HG03565 (cell line): ENCODE data around the gene GPS1.

Experiments
- ATAC-seq: cut with Tn5 transposase; IDR thresholded peaks from one replicate; pipeline ENCODE4 v1.9.1; 2021; ENCODE audit warnings: mild to moderate bottlenecking, moderate library complexity; ENCODE audit not compliant: unreplicated experiment

Gene GPS1

DNA sequence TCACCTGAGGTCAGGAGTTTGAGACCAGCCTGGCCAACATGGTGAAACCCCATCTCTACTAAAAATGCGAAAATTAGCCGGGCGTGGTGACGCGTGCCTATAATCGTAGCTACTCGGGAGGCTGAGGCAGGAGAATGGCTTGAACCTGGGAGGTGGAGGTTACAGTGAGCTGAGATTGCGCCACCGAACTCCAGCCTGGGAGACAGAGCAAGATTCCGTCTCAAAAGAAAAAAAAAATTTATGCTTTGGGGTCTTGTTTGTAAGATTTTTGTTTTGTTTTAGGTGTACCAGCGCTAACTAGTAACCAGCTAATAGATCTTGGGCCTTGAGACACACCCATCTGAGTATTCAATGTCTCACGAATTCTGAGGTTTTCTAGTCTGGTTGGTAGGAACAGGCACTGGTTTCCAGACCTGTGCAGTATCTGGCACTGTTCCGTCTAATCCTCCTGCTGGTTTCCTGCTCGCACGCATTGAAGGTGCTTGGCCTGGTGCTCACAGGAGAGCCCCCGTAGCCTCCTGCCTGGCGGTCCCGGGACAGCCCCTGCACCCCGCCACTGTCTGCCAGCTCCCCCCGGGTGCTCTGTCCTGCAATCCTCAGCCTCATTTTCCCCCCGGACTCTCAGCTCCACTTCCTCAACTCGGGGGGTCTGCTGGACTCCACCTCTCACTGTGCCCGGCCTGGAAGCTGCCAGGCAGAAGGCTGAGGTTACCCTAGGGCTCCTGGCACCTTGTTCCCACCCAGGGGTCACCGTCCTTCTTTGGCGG is 24.5 kb downstream of the GPS1 start:
- no peak for ATAC-seq

DNA sequence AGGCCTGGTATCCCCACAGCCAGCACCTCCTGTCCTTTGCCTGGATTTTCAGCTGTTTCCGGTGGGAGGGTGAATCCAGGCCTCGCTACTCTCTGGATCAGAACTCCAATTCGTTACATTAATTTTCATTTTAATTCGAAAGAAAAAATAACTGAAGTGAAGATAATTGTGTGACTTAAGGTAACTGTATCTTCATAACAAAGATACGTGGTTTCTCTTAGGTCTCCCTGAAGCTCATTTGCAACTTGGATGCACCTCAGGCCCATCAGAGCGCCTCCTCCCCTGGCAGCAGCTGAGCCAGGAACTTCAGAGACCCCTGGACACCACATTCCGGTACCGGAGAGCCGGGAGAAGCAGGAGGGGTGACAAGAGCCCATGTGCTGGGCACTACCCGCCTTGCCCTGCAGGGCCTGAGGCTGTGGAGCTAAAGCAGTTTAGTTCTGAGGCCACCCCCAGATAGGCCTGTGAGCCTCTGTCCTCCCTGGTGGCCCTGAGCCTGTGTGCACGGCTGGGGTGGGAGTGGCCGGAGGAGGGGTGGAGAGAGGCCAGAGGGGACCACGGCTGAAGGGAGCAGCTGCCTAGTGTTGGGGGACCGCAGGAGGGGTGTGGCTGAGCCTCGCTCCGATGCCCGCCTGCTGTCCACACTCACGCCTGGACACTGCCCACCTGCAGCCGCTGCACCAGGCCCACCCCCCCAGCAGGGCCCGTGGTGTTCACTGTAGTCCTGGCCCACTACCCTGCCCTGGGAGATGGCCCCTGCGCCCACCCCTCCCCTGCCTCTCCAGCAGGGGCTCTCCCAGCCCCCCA is 25.3 kb downstream of the GPS1 start:
- ATAC-seq = no peak

DNA sequence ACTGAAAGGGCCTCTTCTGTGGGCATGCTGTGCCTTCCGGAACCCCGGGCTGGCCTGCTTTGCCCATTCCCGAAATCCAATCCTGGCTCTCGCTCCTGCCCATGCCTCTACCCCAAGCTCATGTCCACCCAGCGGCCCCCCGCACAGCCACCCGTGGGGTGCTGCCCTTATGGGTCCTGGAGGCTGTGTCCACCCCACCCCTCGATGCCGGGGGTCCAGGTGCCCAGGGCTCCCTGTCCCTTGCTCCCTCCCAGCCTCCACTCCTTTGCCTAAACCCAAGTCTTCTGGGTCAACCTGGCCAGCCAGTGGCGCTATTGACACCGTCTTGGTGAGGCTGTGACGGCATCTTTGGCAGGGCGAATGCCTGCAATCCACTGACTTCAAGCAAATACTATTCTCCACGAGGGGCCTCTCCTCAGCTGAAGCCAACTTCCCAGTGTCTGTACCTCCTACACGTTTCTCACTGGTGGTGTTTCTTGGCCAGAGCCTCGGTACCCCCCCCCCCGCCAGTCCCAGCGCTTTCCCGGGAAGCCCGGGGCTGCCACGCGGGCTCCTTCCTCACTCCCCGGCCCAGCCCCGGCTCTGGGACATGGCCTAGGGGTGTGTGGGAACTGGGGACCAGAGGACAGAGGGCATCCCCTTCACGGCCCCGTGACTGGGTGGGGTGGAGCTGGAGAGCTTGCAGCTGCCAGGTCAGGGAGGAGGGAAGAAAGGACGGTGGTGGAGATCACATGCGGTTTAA is 26.1 kb downstream of the GPS1 start:
- no peak for ATAC-seq

DNA sequence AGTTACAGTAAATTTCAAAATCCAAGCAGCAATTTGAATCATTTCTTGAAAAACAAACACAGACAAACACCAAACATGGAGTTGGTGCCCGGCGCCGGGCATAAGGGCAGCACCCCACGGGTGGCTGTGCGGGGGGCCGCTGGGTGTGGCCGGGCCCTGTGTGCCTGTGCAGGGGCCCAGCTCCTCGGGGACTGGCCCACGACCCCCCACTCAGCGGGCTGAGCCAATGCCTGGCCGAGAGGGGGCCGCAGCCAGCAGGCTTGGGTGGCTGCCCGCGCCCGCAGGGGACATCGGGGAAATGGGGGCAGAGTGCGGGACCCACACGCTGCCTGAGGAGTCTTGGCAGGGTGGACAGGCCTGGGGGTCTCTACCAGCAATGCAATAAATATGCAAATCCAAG is 26.7 kb downstream of the GPS1 start:
- ATAC-seq = no peak

DNA sequence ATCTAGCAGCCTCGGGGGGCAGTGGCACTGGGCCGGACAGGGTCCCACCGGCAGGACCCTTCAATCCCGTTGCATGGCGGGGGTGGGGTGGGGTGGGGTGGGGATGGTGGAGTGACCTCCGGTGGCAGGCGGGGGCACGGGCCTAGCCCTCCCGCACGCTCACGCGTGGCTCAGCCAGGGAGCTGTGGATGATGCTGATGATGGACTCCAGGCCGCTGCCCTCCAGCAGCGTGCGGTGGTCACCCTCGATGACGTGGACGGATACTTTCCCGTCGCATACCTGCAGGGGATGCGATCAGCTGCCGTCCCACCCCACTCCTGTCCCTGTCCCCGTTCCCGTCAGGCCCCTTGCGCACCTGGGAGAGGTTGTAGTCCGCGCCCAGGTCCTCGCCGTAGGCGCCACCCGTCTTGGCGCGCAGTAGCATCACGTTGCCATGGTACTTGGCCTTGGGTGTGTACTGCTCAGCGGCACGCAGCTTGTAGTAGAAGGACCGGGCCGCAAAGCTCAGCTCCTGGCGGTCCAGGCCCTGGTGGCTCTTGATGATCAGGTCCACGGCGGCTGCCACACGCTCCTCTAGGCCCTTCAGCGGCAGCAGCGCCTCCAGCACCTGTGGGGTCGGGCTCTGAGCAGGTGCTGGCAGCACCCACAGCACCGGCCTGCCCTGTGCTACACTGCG is 27.4 kb downstream of the GPS1 start:
- ATAC-seq = no peak

DNA sequence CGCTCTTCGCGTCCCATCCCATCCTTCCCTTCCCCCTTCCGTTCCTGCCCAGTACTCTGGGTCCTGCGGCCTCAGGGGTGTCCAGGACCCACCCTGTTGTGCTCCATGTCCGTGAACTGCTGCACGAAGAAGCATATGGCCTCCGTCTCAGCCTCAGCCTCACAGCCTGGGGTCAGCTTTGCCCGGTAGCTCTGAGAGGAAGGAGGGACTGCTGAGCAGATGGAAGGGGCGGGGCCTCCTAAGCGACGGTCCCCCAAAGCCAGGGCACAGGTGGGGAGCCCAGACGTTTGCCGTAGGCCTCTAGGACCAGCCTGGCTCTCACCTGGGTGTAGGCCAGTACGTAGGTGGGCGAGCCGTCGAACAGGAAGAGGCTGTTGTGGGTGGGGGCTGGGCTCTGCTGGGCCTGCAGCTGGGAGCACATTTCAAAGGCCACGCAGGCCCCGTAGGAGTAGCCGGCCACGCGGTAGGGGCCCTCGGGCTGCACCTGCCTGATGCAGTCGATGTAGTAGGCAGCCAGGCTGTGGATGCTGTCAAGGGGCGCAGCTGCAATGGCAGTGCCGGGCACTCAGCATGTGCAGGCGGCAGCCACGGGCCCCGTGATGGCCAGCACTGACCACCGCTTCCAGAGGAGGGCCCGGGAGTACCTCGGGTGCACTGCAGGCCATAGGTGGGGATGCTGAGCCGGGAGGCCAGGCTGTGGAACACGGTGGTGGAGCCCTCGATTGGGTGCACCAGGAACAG is 28.5 kb downstream of the GPS1 start:
- no peak for ATAC-seq

DNA sequence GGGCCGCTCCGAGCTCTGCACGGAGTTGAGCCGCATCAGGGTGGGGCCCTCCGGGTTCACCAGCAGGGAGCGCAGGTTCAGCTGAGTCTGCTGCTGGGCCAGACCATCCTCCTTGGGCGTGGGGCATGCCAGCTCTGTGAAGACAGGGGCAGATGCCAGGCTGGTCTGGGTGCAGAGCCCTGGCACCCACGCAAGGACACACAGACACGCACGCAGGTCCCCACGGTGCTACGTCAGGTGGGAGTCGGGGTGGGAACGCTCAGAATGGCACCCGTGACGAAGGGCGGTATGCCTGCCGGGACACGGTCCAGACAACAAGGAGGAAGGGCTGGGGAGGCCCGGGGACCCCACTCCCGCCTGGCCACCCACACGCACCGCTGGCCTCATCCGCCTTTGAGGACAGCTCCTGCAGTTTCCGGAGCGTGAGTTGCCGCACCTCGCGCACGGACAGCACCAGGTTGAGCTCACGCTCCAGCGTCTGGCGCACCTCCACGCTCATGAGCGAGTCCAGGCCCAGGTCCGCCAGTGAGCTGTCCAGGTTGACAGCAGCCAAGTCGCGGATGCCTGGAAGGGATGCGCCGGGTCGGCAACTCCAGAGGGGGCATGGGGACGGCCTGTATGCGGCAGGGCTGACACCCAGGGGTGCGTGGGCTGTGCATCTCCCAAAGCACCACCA is 29.2 kb downstream of the GPS1 start:
- ATAC-seq = no peak

DNA sequence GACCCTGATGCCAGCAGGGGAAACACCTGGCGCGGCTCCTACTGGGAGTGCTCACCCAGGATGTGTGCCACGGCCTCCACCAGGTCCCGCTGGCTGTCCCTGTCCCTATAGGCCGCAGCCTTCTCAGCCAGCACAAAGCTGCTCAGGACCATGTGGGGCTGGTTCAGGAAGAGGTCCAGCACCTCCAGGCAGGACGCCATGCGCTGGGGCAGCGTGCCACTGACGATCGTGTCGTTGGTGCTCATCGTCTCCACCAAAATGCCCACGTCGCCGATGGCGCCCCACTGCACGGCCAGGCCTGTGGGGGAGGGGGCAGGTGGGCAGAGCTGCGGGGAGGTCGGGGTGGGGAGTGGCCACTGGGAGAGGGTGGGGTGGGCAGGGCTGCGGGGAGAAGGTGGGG is 29.8 kb downstream of the GPS1 start:
- ATAC-seq = no peak

DNA sequence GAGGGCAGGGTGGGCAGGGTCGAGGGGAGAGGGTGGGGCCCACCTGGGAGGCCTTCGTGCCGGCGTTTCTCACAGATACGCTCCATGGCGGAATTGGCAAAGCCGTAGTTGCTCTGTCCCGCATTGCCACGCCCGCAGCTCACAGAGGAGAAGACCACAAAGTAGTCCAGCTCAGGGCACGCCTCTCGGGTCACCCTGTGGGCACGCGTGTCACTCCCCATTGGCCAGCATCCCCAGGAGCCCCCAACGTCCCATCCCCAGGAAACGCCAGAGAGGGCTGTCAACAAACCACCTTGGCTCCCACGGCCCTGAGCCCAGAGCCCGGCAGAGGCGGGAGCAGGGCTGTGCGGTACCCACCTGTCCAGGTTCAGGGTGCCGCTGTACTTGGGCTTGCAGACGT is 30.3 kb downstream of the GPS1 start:
- ATAC-seq = no peak

DNA sequence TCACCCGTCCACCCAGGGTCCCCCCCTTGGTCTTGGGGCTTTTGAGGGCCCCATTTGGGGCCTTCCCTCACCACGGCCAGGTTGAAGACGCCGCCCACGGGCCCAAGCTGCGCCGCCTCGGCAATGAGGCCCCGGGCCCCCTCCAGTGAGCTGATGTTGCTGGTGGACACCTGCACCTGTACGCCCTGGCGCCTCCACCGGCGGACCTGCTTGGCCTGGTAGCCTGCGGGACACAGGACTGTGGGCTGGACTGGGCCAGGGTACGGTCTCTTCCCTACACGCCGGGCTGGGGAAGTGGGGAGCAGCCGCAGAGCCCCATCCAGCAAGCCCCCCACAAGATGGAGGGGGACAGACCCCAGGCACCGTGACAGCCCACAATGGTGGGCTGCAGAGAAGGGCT is 30.8 kb downstream of the GPS1 start:
- no peak for ATAC-seq

DNA sequence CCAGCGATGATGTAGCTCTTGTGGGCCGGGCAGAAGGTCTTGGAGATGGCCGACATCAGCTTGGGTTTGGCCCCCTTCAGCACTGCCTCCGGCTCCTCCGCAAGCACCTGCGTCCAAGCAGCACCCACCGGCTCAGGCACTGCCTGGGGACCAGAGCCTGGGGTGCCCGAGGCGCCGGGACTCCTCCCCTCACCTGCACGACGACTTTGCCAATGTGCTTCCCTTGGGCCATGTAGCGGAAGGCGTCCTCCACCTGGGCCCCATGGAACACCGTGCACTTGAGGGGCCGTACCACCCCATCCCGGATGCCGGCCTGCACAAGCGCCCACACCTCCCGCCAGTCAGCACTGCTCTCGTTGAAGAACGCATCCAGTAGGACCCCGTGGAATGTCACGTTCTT is 31.3 kb downstream of the GPS1 start:
- no peak for ATAC-seq

DNA sequence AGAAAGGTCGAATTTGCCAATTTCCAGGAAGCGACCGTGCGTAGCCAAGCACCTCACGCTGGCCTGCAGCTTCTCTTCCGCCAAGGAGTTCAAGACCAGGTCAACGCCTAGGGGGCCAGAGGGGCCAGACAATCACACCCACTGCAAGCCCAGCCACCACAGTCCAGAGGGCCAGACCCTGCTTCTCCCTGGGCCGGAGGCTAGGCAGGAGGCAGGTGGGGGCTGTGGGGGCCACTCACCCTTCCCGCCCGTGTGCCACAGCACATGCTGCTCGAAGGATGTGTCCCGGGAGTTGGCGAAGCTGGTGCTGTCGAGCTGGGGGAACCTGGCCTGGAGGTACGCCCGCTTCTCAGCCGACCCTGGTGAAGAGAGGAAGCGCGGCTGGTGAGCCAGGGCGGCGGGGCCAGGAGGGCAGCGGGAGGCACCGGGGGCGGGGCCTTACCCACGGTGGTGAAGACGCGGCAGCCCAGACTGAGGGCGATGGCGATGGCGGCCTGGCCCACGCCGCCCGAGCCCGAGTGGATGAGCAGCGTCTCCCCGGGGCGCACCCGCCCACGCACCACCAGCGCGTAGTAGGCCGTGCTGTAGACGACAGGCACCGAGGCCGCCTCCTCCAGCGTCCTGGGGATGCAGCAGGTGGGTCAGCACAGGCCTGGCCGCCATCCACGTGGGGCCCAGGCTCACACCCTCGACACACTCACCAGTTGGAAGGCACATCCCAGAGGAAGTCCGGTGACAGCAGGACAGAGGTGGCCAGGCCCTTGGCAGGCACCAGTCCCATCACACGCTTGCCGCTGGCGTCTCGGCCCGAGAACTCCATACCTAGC is 32.0 kb downstream of the GPS1 start:
- ATAC-seq = no peak

DNA sequence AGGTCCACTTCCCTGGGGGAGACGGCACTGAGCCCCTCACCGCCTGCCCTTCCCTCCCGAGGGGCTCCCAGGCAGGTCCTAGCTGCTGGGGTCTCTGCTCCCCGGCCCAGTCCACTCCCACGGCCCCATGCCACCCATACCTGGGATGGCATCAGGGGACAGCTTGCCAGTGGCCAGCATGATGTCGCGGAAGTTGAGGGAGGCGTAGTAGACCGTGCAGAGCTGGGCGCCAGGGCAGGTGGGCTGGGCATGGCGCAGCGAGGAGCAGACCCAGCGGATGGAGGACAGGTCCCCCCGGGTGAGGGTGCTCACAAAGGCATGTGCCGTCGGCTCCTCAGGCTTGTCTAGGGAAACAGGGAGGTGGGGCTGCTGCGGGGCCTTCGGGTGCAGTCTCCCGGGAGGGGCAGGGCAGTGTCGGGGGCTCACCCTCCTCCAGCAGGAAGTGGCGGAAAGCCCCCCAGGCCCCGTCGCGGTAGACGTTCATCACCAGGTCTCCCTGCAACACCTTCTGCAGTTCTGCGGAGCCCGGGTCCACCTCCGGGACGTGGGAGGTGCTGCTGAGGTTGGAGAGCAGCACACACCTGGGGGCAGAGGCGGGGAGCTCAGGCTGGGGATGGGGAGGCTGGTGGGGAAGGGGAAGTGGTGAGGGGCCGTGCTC is 32.8 kb downstream of the GPS1 start:
- ATAC-seq = no peak

DNA sequence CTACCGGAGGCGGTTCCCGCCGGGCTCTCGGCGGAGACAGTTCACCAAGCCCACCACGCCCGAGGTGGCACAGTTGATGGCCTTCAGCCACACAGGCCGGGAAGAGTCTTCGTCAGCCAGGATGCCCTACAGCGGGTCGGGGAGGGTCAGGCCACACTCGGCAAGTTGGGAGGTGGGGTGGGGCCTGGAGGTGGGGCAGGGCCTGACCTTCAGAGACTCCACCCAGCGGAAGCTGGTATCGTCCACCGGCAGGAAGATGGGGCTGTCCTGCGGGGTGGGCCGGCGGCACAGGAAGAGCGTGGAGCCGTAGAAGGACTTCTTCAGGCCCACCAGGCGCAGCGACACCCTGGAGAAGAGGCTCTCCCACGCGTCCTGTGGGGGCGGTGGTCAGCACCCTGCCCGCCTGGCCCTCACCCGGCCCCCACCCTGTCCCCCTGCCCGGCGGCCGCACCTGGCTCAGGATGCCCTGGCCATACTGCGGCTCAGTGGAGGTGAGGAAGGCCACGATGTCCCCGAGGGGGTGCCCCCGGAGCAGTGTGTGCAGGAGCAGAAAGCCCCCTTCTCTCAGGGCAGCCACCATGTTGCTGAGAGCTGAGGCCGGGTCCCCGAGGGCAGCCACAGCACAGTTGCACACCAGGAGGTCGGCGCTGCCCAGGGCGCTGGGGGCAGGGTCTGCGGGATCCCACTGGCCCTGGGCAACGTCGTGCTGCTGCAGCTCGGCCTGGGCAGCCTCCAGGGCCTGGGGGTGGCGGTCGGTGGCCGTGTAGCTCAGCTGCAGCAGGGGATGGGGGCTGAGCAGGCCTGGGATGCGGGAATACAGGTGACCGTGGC is 33.5 kb downstream of the GPS1 start:
- no peak for ATAC-seq

DNA sequence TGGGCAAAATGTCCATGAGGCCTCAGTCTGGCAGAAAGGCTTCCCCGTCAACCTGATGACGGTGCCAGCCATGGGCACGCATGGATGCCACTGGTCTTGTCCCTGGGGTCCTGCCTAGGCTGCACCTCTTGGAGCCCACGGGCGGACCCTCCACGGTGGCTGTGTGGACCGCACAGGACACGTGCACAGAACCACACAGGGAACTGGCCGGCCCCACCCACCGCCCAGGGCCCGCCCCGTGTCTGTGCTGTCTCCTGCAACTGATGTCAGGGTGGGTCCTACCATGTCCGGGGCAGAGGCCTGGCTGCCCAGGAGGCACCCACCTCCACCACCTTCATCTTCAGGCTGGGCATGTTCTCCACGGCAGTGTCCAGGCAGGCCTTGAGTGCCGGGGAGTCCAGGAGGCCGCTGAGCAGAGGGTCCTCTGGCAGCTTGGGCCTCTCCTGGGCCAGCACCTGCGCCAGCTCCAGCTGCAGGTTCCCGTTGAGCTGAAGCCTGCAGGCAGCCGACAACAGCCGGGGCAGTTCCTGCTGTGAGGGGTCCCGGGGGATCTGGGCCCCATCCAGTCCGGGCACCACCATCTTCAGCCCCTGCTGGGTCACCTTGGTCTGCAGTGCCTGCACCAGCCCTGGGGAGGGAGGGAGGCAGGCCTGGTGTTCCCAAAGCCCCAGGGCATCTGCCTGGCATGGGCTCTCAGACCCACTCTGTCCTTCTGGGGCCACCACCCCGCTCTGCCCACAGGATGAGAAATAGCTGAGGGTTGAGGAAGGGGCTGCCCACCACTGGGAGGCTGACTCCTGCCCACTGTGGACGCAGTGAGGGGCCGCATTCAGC is 34.5 kb downstream of the GPS1 start:
- ATAC-seq = no peak

DNA sequence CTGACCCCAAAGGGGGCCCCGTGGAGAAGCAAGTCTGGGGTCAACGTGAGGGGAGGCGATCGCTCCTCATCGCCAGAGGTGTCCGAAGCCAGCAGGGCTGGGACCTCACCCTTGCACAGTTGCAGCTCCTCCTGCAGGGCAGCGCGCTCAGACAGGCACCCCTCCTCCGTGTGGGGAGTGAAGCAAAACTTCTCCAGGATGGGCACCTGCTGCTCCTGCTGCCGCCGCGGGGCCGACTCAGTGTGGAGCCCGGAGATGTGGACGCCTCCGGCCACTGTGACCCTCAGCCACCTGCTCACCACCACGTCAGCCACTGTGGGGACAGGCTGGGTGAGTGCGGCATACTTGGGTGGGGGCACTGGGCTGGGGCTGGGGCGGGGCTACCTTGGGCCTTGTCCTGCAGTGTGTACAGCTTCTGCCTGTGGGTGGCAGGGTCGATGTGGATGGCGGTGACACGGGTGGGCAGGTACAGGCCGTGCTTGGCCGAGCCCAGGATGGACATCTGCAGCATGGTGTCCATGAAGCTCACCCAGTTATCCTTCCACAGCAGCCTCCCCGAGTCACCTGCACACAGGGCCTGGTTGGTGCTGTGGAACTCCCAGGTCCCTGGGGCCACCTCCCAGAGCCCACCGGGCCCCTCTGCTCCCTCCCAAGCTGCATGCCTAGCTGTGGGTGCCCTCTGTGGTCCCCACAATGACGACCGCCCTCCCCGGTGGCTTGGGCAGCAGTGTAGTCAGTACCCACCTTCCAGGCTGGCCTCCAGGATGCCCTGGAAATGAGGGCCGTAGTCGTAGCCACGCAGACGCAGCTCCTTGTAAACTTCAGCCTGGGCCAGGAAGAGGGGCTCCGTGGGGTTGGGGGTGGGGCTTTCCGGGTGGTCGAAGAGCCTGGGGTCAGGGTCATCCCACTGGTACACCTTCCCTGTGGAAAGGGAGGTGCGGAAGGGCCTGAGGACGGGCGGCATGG is 35.5 kb downstream of the GPS1 start:
- no peak for ATAC-seq
